GM21515 (cell line): ENCODE results near the gene SND1.

Source experiments
- ATAC-seq: cut with Tn5 transposase; IDR thresholded peaks from one replicate; pipeline ENCODE4 v1.9.1; 2021; ENCODE audit not compliant: unreplicated experiment

SND1 gene

DNA sequence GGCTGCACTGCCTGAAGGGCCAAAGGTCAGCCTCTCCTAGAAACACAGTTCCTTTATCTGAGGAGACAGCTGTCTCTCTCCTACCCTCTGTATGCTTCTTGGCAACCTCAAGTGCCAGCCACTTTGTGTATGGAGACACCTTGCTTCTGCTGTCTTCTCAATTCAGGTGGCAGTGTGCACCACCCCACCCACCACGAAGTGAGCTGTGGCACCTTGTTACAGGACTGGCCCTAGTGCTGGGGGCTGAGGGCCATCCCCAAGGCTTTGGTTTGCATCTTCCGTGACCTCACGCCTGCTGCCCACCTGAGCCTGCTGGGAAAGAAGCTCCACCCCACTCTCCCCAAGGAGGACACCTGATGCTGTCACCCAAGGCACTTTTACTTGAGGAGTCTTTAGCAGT lies 426.3 kb downstream of the SND1 start:
- no peak for ATAC-seq

DNA sequence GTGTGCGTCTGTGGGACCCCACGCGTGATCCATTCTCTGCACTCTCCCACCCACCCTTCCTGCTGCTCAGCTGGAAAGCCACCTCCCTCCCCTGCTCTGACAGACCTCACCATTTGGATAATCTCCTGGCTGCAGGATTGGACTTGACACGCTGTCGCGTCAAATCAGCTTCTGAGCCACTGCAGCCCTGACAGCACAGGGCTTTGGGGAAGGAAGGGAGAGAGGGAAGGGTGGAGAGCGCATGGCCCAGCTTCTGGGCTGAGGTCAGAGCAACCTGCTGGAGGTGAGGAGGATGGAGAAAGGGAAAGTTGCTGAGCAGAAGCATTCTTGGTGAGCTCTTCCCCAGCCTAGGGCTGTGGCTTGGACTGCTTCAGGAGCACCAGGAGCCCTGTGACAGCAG lies 428.2 kb downstream of the SND1 start:
- ATAC-seq: no peak

DNA sequence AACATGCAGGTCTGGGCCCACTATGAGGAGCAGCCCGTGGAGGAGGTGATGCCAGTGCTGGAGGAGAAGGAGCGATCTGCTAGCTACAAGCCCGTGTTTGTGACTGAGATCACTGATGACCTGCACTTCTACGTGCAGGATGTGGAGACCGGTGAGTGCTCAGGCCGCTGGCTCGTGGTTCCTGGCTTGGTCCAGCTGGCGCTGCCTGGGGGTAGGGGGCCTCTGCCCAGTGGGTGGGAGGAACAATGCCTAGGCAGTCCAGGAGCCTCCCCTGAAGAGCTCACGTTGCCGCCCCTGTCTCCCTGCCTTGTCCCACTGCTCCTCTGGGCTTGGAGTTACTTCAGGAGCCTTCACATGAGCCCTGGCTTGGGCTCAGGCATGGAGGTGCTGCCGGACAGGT lies 429.4 kb downstream of the SND1 start:
- no peak for ATAC-seq

DNA sequence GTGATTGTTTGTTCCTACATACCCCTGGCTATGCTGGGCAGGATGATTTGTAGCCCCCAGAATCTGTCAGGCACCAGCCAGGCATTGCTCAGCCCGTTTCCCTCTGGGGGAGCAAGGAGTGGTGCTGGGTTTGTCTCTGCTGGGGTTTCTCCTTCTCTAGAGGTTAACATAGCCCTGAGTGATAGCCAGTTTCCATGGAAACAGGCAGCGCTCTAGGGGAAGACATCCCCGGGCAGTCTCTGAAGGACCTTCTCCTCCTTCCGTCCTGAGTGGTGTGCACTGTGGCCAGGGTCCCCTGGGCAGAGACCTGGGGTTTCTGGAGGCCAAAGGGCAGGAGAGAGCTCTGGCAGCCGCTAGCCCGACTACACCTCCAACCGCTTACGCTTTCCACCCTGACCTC lies 429.8 kb downstream of the SND1 start:
- ATAC-seq: no peak

DNA sequence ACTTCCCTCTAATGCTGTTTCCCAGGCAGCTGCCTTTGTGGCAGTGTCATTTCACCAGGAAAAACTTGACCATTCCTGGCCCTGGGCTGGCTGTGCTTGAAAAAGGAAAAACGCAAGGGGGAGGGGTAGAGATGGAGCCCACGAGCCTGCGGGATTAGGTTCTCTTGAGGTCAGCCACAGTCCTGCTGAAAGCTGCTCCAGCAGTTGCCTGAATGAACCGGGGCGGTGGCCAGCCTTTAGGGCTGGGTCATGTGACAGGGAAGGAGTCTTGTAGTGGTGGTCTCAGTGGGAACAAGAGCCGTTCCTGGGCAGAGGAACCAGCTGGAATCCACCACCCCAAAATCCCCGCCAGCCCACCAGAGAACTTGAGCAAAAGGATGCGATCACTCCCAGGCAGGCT lies 430.4 kb downstream of the SND1 start:
- no peak for ATAC-seq

DNA sequence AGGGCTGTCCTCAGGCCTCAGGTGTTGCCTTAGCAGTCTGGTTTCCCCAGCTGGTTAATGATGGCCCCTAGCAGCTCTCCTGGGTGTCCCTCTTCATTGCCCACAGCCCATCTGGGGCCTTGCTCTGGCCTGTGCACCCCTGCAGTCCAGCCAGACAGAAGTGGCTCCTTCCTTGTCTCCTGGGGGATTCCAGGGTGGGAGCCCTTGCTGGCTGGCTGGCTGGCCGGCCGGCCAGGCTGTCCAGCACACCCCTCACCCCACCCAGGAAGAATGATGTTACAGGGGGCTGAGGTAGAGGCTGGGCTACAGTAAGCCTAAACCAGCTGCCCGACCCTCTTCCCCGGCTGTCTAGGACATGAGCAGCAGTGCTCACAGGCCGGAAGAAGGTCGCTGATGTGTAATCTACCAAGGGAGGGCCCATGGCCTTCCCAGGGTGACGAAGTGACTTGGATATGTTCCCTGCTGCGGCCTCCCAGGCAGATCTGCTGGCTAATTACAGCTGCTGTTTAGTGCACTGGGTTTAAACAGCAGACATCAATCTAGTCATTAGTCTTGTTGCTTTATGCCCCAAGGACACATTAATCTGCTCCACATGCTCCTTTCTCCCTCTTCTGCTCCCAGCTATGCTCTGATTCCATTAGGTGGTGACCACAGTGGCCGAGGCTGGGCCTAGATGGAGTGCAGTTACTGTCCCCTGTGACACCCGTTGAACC lies 433.1 kb downstream of the SND1 start:
- ATAC-seq: no peak

DNA sequence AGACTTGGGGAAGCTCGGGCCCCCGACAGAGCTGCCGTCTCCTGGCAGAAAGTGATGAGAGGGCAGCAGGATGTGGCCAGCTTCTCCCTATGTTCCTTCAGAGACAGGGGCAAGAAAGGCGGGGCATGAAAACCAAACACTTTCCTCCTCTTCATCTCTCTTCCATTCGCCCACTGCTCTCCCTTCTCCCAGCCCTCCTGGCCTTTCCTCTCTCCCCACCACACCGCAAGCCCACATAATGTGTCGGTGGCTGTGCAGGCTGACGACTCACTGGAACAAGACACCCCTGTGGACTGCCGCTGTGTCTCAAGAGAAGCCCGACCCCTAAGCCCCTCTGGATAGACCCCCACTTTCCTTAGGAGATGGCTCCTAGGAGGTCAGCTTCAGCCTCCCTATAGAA lies 438.5 kb downstream of the SND1 start:
- no peak for ATAC-seq

DNA sequence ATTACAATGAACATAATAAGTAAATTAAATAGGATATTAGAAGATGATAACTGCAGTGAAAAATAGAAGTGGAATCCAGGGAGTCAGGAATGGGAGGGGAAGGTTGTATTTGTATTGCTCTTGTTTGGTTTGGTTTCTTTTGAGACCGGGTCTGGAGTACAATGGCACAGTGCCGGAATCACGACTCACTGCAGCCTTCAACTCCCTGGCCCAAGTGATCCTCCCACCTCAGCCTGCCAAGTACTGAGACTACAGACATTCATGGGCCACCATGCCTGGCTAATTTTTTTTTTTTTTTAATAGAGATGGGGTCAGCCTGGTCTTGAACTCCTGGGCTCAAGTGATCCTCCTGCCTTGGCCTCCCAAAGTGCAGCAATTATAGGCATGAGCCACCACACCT lies 439.1 kb downstream of the SND1 start:
- ATAC-seq: no peak

DNA sequence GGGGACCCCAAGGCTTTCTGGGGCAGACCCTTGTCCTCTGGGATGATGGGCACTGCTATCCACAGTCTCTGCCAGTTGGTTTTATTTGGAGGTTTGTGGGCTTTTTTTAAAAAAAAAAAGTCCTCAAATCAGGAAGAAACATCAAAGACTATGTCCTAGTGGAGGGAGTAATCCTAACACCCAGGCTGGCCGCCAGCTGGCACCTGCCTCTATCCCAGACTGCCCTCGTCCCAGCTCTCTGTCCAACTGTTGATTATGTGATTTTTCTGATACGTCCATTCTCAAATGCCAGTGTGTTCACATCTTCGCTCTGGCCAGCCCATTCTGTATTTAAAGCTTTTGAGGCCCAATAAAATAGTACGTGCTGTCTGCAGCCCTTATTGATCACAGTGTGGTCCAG lies 440.2 kb downstream of the SND1 start:
- ATAC-seq: no peak

DNA sequence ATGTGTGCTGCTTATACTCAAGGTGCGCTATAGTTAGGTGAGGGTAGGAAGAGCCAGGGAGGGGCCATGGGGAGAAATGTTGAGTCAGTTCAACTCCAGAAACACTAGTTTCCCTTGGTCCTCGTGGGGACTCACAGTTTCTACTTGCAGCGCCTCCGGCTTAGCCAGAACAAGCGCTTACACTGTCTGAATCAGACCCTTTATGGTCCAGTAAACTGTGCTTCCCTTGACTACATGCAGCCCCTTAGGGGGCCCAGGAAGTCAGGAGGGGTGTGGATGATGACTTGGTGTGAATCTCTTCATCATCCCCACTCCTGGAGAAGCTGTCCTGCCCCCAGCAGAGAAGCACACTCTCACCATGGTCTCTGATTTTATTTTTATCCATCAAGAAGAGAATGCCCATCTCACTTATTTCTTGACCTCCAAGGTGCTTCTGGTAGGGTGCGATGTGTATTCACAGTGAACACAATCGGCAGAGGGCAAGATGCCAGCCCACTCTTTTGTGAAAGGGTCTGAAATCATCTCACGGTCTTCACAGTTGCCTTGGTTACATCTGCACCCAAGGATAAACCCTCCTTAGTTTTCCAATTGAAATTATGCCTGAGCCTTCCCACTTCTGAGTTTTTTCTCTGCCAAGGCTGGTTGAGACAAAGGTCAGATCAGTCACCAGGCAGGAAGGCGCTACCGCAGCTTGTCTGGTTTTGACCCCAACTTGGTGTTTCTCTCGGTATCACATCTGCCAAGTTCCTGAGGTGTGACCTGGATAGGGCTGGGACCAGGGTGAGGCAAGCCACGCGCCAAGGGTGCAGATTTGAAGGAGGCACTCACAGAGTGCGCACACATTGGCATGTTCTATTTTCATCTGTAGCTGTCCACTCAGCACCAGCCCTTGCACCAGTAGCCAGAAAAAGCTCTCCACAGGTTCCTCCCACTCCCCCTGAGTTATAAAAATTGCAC lies 441.9 kb downstream of the SND1 start:
- ATAC-seq: no peak

DNA sequence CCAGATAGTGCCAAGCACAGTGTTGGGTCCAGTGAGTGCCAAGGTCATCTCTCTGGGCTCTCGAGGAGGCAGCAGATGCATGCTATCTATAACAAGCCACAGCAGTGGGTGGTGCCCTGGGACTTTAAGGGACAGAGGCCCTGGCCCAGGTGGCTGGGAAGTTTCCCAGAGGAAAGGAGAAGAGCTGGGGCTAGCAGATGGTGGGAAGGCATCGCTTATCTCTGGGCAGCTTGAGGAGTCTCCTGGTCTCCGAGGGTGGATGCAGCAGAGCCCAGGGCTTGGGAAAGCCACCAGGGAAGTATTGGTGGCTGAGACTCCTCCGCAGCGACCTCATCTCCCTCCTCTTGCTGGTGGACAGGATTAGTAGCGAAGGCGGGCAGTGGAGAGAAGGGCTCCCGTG lies 442.7 kb downstream of the SND1 start:
- ATAC-seq: no peak

DNA sequence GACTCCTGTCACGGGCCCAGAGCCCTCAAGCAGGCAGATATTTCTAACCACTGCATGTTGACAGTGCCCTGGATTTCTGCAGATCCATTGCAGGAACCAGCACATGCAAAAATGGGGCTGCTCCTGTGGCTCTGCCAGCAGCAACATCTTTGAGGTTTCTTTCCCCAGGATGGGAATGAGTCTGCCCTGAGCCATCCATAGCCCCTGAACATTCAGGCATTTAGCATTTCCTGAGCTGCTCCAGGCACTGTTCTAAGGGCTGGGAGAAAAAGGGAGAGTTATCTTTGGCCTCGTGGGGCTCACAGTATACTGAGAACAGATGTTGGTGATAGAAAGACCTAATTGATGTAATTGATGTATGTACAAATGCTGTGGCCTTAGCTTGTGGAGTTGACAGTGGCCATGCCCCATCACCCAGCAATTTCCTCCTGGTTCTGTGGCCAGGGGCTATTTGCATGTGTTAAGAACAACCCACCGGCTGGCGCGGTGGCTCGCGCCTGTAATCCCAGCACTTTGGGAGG lies 445.3 kb downstream of the SND1 start:
- no peak for ATAC-seq

DNA sequence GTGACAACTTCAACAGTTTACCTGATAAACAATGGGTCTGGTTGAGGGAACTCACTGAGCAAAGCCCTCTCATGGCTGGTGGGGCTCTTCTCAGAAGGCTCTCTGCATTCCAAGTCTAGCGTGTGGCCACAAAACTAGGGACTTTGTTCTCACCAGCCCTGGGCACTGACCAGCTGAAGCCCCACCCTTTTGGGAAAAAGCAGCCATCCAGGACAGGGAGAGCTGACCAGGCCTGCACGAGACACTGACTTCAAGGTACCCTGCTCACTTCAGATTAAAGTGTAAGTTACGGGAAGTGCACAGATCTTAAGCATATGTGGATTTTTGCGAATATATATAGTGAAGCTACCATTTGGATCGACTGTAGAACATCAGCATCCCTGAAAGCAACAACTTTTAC lies 446.6 kb downstream of the SND1 start:
- ATAC-seq: no peak

DNA sequence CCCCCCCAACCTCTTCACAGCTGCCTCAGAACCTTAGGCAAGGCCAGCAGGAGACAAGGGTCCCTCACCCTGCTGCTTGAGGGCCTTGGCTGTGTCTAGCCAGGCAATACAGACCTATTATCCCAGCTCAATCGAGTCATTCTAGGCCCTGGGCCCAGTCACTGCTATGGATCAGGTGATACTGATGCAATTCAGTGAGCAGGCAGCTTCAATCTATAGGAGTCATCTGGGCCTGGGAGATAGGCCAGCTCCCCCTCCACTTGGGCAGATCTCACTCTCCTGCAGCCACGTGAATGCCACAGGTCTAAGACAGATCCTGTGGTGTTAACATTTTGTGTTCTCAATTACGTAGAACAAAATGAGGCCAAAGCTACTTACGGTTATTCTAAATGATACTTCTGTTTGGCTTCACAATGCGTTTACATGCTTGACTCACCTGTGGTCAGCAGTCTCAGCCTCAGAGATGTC lies 447.2 kb downstream of the SND1 start:
- ATAC-seq: no peak

DNA sequence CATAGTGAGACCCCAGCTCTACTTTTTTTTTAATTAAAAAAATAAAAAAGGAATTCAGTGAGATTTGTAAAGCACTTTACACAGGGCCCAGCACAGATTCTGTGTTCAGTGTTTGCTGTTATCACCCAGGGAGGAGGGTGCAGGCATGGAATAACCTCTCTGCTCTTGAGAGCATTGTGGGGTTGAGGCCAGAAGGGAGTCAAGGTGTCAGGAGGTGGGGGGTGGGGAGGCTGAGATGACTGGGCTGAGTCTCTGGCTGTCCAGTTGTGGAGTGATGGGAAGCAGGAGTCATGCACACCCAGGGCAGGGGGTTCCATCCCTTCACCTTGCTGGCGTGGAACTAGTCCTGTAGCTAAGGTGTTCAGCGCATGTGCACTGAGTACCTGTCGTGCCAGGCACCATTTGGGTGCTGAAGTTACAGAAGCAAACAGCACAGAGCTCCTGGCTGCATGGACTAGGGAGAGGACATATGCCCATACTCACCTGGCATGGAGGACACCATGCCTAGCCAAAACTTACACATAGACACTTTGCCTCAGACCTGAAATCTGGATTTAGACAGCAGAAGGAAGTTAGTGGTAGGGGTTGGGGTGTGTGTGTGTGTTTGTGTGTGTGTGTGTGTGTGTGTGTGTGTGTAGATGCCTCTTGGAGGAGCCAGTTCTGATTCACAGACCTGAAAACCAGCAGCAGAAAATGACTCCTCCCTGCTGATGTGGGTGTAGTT lies 448.4 kb downstream of the SND1 start:
- ATAC-seq: no peak

DNA sequence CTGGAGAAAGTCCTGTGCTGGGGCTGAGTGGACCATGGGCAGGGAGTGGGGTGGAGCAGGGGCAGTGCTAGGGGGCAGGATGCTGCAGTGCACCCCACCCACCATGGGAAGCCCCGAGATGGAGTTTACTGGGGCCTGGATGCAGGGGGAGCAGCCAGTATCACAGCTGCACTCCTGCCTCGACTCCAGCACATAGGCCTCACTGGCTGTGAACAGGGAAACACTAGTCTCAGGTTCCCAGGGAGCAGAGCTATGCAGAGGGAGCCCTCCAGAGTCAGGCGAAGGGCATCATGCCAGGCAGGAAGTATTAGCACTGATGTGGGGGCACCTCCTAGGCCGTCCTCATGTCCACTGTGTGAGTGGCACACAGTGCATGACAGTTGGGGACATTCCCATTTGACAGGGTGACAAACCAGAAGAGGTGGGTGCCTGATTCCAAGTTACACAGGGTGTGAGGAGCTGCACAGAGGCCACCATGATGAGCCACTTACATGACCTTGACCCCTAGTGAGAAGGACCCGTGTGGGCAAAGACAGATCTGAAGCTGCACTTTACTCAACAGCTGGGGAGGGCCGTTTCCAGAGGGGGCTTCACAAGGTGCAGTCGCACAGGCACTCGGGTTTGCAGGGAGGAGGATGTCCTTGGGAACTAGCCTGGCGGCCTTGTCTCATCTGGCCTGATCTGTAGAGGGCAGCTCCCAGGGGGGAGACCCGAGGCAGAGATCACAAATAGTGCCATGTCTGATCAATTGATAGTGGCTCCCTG lies 449.1 kb downstream of the SND1 start:
- ATAC-seq: no peak

DNA sequence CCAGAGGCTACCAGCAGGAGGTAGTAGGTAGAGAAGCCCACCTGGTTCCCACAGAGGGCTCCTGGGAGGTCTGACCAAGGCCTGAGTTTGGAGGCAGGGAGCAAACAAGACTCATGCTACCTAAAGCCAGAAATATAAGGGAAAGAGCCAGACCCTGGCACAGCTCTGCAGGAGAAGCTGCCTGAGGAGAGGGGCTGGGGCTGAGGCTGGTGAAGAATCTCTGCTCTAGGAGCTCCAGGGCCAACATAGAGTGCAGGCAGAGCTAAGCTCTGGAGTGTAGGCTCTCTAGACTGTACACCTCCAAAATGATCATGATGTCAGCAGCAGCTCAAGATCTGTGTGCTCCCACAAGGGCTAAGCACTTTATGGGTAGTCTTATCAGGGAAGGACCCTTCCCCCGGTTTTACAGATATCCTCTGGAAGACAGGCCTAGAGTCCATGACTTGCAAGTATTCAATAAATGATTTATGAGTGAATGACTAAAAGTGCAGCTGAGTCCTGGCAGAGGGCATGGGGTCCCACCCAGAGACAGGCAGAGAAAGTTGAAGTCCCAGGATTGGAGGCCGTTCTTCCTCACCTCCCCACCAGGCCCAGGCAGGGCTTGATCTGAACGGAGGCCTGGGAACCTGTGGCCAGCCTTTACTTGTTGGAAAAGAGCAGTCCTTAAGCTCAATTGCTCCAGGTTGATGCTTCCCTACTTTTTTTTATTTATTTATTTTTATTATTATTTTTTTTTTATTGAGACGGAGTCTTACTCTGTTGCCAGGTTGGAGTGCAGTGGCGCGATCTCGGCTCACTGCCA lies 450.7 kb downstream of the SND1 start:
- ATAC-seq: no peak

DNA sequence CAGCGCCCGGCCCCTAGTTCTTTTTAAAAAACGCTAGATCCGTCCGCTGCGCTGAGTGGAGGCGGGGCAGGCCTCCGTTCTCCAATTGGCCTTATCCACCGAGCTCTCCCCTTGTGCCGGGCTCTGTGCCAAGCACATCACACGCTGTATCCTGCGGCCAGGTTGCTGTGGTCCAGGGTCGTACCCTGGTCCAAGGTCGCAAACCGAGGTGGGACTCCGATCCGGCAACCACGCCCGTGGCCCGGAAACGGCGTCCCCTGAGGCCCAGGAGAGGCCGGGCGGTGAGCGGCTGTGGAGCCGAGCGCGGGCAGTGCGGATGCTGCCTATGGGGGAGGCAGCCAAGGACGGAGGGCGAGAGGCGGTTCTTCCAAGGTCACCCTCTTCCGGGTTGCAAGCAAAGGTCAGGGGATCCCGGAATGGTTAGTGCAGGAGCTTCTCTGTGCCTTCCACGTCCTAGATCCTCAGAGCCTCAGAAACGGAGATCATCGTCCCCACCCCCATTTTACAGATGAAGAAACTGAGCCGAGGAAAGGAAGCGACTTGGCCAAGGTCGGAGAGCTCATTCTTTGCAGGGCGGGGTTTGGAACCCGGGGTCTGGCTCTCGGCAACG lies 451.6 kb downstream of the SND1 start:
- ATAC-seq: peak; percentile 53

DNA sequence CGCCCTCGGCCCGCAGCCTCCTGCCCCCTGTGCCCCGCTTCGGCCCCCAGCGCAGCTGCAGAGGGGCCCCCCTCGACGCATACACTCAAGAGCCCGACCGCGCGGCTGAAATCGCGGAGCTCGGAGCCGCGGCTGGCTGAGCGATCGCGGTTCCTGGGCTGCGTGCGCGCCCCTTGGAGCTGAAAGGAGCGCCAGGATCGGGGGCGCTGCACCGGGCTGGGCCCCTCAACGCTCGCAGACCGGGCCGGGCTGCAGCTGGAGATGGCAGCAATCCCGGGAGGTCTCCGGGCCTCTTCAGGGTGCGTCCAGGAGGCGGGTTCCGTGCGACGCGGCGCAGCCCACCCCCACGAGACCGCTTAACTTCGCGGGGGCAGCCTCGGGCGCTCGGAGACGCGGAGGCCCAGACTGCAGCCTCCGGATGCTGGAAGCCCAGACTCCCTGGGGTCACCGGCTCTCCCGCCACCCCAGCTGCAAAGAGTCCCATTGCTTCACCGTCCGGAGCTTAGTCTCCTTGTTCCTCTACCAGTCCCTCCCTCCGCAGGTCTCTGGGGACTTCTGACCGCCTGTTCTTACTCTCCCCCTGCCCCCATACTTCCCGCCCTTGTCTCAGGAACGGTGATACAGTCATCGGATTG lies 452.2 kb downstream of the SND1 start:
- peak; percentile 15 for ATAC-seq
